ENCODE results near the gene PLEKHH3.

- TF ChIP-seq CTCF (IDR thresholded peaks at IDR 0.05; ENCODE audit: insufficient read depth, low read length) (no peak), POLR2AphosphoS5 (IDR thresholded peaks at IDR 0.05; ENCODE audit: low read depth) (no peak), SPI1 (IDR thresholded peaks at IDR 0.05; ENCODE audit: borderline replicate concordance, low read depth) (no peak), GABPA (IDR thresholded peaks at IDR 0.05; ENCODE audit: low read depth) (no peak), REST (IDR thresholded peaks at IDR 0.05; ENCODE audit: insufficient replicate concordance, low read depth) (no peak)
These were observed 5.4 kb upstream of the PLEKHH3 start, which contains the start of gene CNTNAP1 for GRCh38 chr17:42681976-42682721.

Data from HL-60 (cell line).